GM21381 (cell line): ENCODE measurements around the gene OR2G6.
"Not testable (repeated sequence)": the region's sequence is repeated elsewhere in the genome, so short reads cannot be mapped to it uniquely, and the experiment has no call there.

Source experiments
- ATAC-seq: cut with Tn5 transposase; IDR thresholded peaks from one replicate; pipeline ENCODE4 v1.9.1; 2021; ENCODE audit warnings: mild to moderate bottlenecking, moderate library complexity; ENCODE audit not compliant: unreplicated experiment

OR2G6 gene

DNA sequence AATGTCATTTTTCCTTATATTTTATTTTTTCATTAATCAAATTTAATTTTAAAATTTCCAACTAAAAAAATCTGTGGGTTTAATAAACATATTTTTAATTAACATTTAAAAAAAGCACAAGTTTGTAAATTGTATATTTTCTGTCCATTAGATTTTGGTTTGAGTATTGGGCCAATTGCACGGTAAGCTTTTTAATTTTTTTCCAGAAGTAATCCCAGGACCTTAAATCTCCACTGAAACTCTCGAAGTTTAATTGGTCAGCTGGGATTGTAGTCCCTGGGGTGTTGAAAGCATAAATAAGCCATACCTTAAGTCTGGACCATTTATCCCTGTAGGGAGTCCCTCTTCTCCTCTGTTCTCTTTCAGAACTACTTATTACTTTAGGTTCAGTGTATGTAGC is at the start of gene OR2G6:
Gene OR2G6, plus strand, starts transcription at position 301 of the 400 bp plus-strand sequence. CDS start 13,574 bp downstream, outside the sequence.
- ATAC-seq: not testable (repeated sequence)

GRCh38 chr1:248459117-248459516 is 48.8 kb upstream of the OR2G6 start:
- ATAC-seq: not testable (repeated sequence)

DNA sequence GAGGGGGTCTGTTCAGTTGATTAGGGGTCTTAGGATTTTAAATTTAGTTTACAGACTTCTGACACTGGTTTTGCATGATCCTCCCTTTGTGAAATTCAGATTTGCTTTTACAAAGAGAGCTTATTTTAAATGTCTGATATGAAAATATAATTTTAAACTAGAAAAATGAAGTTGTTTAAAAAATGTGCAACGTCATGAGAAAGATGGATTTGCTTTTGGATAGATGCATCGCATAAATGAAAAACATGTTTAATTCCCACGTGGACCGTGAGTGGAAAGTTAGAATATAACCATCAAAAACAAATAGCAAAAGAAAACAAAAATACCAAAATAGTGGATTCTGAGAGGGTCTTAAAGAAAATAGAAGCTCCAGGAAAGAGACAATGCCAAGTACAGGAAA is 36.7 kb upstream of the OR2G6 start:
- no peak for ATAC-seq

DNA sequence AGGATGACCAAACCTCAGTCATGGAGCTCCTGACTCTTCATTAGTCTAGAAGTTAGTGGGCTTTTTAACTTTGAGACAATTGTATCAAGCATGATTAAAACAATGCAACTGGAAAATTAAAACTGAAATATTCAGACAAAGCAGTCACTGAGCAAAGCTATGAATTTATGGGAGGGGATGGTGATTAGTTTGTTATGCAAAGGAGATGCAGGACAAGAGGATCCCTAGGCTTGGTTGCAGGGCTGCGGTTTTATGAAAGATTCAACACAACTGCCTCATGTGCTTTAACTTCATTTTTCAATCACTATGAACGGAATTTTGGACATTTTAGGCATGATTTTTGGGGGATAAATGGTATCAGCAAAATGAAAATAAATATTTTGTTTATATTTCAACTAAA is 35.8 kb upstream of the OR2G6 start:
- not testable (repeated sequence) for ATAC-seq

DNA sequence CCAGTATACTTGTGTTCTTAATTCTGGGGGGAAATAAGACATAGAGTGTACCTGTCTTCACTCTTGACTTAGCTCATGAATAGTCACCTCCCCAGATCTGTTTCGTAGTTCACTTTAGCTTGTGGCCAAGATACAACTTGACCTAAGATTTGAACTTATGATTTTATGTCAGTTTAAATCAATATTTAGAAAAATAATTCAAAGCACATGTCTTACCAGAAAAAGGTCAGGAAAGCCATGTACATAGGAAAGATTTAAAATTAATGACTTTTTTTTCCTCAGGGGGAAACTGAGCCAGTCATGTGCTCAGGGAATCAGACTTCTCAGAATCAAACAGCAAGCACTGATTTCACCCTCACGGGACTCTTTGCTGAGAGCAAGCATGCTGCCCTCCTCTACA is 34.8 kb upstream of the OR2G6 start, which contains the start of gene OR2T3:
Gene OR2T3, plus strand, starts transcription at position 301 of the 400 bp plus-strand sequence. Its CDS starts 0 bp downstream, at position 301.
- ATAC-seq: not testable (repeated sequence)

DNA sequence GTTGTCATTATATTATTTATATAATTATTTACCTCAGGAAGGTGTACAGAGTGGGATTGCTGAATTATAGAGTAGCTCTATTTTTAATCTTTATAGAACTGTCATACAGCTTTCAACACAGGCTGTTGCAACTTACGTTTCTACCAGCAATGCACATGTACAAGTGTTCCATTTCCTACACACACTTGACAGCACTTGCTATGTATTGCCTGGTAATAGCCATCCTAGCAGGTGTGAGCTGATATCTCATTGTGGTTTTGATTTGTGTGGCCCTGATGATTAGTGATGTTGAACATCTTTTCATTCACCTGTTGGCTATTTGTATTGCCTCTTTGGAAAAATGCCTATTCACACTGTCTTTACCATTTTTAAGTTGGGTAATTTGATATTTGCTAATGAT is 32.2 kb upstream of the OR2G6 start:
- ATAC-seq: peak; percentile 62

DNA sequence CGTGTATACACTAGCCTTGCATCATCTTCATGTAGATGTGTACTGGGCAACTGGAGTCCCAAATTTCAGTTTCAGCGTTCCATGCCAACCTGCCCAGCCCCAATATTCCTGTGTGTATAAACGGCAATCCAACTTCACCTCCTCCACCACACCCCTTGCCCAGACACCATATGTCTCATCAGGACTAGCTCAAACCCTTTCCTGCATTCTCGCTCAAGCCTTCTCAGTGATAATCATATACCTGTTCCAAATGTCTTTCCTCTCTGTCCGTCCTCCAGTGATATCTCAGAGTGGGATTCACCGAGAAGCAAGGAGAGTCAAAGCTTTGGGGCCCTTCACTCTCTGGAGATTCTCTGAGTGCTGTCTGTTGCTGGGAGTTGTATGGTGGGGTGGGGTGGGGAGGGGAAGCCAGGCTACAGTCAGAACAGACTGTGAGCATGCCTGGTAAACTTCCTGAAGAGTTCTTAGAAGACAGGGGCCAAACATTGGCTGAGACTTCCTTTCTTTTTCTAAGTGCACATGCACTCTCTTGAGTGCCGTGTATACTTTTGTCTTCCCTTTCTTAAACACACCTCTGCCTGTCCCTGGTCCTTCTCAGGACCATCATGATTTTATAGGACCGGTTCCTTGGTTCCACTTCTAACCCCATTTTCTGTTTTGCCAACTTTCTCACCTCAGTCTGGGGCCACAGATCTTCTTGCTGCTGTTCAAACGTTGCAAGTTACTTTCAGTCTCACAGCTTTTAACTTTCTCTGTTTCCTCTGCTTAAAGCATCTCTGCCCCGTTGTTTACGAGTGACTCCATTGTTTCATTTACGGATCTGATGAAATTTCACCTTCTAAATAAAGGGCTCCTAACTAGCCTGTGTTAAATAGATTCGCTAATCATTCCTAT is 25.9 kb upstream of the OR2G6 start:
- peak; percentile 87 for ATAC-seq

DNA sequence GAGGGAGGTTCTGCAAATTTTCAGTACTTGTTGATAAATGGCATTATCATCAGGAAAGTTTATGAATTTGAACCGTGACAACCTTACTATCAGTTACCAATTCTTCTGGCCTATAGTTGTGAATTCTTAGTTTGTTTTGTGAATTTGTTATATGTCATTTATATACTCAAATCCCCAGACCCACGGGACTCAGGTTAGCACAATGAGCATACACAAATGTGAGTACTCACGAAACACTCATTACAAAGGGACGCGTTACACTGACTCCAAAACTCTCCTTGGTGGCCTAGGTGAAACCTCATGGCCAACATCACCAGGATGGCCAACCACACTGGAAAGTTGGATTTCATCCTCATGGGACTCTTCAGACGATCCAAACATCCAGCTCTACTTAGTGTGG is 19.6 kb upstream of the OR2G6 start, which contains the start of gene OR2T5:
Gene OR2T5, plus strand, starts transcription at position 301 of the 400 bp plus-strand sequence. Its CDS starts 0 bp downstream, at position 301.
- not testable (repeated sequence) for ATAC-seq

DNA sequence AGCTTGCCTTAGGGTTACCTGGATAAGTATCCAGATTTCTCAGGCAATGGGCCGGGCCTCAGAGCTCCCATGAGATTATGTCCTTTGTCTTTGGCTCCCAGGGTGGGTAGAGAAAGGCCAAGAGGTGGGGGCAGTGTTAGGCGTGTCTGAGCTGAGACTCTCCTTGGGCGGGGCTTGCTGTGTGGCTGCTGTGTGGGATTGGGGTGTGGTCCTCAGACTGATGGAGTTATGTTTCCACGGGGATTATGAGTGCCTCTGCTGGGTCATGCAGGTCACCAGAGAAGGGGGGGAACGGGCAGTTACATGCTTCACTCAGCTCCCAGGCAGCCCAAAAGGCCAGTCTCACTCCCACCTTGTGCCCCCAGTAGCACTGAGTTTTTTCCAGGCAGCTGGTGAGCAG is 11.2 kb upstream of the OR2G6 start:
- not testable (repeated sequence) for ATAC-seq

GRCh38 chr1:248500305-248501035 is 7.4 kb upstream of the OR2G6 start:
- ATAC-seq: not testable (repeated sequence)

- not testable (repeated sequence) for ATAC-seq
These were observed 2.3 kb downstream of the OR2G6 start for GRCh38 chr1:248510217-248510616.

DNA sequence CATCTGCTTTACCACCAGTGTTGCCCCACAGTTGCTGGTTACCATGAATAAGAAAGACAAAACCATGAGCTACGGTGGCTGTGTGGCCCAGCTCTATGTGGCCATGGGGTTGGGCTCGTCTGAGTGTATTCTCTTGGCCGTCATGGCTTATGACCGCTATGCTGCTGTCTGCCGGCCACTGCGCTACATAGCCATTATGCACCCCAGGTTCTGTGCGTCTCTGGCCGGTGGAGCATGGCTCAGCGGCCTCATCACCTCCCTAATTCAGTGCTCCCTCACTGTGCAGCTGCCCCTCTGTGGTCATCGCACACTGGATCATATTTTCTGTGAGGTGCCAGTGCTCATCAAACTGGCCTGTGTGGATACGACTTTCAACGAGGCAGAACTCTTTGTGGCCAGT is 14.0 kb downstream of the OR2G6 start:
- ATAC-seq: no peak

DNA sequence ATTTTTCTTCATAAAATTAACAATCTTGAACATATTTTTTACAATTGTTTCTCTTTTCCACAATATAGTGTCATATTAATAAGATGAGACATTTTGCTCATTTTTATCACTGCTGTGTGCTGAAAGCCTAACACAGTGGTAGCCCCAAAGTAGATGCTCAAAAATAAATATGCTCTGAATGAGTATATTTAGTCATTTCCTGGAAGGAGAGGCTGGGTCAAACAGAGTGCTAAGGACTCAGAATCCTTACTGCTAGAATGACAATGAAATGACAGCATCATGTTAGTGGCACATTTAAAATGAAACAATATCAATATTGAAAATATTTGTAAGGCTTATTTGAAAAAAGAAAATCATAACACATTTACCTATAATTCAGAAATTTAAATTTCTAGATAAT is 29.6 kb downstream of the OR2G6 start:
- peak; percentile 54 for ATAC-seq

DNA sequence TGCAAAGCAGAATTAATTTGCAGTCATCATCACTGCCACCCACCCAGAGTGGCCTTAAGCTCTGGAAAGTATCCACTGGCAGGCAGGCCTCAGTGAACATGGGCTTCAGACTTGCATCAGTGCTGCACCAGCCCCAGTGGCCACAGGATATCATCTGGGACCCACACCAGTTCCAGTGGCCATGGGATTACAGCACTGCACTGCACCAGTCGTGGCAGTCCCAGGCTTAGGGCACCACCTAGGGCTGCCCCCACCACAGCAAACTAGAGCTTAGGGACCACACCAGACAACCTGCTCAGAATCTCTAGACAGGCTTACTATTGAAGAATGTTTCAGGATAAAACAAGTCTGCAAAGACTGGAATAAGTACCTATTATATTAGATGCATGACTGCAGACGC is 39.5 kb downstream of the OR2G6 start:
- not testable (repeated sequence) for ATAC-seq

DNA sequence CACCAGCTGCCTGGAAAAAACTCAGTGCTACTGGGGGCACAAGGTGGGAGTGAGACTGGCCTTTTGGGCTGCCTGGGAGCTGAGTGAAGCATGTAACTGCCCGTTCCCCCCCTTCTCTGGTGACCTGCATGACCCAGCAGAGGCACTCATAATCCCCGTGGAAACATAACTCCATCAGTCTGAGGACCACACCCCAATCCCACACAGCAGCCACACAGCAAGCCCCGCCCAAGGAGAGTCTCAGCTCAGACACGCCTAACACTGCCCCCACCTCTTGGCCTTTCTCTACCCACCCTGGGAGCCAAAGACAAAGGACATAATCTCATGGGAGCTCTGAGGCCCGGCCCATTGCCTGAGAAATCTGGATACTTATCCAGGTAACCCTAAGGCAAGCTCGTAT is 43.2 kb downstream of the OR2G6 start:
- not testable (repeated sequence) for ATAC-seq

GRCh38 chr1:248562672-248563071 is 54.8 kb downstream of the OR2G6 start, which contains the start of gene OR2T29:
TSS of gene OR2T29 (minus strand) at chr1:248562772. CDS start at chr1:248559491, 3,281 bp downstream.
- not testable (repeated sequence) for ATAC-seq

DNA sequence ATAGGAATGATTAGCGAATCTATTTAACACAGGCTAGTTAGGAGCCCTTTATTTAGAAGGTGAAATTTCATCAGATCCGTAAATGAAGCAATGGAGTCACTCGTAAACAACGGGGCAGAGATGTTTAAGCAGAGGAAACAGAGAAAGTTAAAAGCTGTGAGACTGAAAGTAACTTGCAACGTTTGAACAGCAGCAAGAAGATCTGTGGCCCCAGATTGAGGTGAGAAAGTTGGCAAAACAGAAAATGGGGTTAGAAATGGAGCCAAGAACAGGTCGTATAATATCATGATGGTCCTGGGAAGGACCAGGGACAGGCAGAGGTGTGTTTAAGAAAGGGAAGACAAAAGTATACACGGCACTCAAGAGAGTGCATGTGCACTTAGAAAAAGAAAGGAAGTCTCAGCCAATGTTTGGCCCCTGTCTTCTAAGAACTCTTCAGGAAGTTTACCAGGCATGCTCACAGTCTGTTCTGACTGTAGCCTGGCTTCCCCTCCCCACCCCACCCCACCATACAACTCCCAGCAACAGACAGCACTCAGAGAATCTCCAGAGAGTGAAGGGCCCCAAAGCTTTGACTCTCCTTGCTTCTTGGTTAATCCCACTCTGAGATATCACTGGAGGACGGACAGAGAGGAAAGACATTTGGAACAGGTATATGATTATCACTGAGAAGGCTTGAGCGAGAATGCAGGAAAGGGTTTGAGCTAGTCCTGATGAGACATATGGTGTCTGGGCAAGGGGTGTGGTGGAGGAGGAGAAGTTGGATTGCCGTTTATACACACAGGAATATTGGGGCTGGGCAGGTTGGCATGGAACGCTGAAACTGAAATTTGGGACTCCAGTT is 57.9 kb downstream of the OR2G6 start:
- ATAC-seq: peak; percentile 69

DNA sequence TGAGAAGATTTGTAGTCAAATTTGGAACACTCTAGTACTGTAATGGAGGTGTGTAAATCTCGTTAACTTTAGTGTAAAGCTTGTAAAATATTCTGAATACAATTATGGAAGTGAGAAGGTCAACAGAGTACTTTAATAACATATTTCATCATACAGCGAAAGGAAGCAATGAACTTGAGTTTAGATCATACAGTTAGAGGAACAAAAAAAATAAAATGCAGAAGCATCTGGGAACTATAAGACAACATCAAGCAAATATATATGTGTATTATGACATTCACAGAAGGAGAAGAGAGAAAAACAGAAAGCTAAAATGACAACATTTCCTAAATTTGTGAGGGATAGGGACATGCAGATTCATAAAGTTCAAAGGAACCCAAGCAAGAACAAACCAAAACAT is 61.2 kb downstream of the OR2G6 start:
- not testable (repeated sequence) for ATAC-seq

DNA sequence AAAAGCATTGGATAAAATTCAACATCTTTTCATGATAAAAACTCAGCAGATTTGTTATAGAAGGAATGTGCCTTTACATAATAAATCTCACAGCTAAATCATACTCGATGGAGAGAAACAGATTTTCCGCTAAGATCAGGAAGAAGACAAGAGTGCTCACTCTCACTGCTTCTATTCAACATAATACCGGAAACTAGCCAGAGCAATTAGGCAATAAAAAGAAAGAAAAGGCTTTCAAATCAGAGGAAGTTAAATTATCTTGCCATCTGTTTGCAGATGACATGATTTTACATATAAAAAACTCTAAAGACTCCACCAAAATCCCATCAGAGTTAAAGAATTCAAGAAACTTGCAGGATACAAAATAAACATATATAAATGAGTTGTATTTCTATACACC is 62.9 kb downstream of the OR2G6 start:
- ATAC-seq: not testable (repeated sequence)

GRCh38 chr1:248572049-248572448 is 64.2 kb downstream of the OR2G6 start:
- ATAC-seq: peak; percentile 89
